Measurements from ENCODE around the gene EHMT2. TPM values are rescaled to one million over a fixed set of nuclear protein-coding genes. Genes with fewer than 3 reads are reported as not detected.

The EHMT2 gene
- total and polyA plus RNA-seq, 2 of the 13 experiments (the other 11 are each of a cell fraction or from before 2014, with no cell fraction given), result 55.2 to 69.2 TPM

- TF ChIP-seq, protein P1, sequence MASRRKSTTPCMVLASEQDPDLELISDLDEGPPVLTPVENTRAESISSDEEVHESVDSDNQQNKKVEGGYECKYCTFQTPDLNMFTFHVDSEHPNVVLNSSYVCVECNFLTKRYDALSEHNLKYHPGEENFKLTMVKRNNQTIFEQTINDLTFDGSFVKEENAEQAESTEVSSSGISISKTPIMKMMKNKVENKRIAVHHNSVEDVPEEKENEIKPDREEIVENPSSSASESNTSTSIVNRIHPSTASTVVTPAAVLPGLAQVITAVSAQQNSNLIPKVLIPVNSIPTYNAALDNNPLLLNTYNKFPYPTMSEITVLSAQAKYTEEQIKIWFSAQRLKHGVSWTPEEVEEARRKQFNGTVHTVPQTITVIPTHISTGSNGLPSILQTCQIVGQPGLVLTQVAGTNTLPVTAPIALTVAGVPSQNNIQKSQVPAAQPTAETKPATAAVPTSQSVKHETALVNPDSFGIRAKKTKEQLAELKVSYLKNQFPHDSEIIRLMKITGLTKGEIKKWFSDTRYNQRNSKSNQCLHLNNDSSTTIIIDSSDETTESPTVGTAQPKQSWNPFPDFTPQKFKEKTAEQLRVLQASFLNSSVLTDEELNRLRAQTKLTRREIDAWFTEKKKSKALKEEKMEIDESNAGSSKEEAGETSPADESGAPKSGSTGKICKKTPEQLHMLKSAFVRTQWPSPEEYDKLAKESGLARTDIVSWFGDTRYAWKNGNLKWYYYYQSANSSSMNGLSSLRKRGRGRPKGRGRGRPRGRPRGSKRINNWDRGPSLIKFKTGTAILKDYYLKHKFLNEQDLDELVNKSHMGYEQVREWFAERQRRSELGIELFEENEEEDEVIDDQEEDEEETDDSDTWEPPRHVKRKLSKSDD (CRISPR knock-in tag; IDR thresholded peaks at IDR 0.05; ENCODE audit: low read depth), result no peak
- TF ChIP-seq PRDM10 (CRISPR knock-in tag; IDR thresholded peaks at IDR 0.05; ENCODE audit: low read depth) (no peak), RBM39 (IDR thresholded peaks at IDR 0.05; ENCODE audit: low read depth, low read length, poor library complexity, severe bottlenecking) (no peak), ZNF264 (CRISPR knock-in tag; IDR thresholded peaks at IDR 0.05) (no peak)
These were observed 8.9 kb downstream of the EHMT2 start (continued) for GRCh38 chr6:31888276-31889258.

Measured in HepG2 (cell line).